WTC11 (cell line): ENCODE results near the gene CTNNA1. TPM values are rescaled to one million over a fixed set of nuclear protein-coding genes. Genes with fewer than 3 reads are reported as not detected.

Experiments used
- ATAC-seq: fragments of 200-7000 bp; cut with Tn5 transposase; 2 replicates; pipeline ENCODE4 v1.10.0; 2021; ENCODE audit warnings: mild to moderate bottlenecking, moderate library complexity
- CTCF ChIA-PET: fragments of 300-600 bp; sonication (Branson Sonifier 250); formaldehyde crosslinking; loops from one replicate; lab custom pipeline; 2021; ENCODE audit warnings: antibody characterized with exemption; lab: Charles Lee
- POLR2A ChIA-PET: fragments of 350-600 bp; sonication (Branson Sonifier 250); formaldehyde crosslinking; loops from one replicate; lab custom pipeline; 2021; ENCODE audit warnings: antibody characterized with exemption; lab: Charles Lee
- DNase-seq: peaks from one replicate; pipeline ENCODE4 v3.0.0; 2021; ENCODE audit warnings: low spot score
- H3K27ac Mint-ChIP-seq: 2 replicates; pipeline ENCODE4 v1.8.0; 2021; ENCODE audit warnings: mixed read lengths
- H3K27me3 Mint-ChIP-seq: 2 replicates; pipeline ENCODE4 v1.8.0; 2021; ENCODE audit warnings: low read depth, mild to moderate bottlenecking, moderate library complexity, mixed read lengths
- H3K36me3 Mint-ChIP-seq: 2 replicates; pipeline ENCODE4 v1.8.0; 2021; ENCODE audit warnings: mixed read lengths
- H3K4me1 Mint-ChIP-seq: 2 replicates; pipeline ENCODE4 v1.8.0; 2022; ENCODE audit warnings: mixed read lengths
- H3K4me3 Mint-ChIP-seq: 2 replicates; pipeline ENCODE4 v1.8.0; 2021; ENCODE audit warnings: mild to moderate bottlenecking, moderate library complexity, mixed read lengths
- H3K9me3 Mint-ChIP-seq: 2 replicates; pipeline ENCODE4 v1.8.0; 2021; ENCODE audit warnings: mixed read lengths
- ATF3 ChIP-seq: sonication (generic); formaldehyde crosslinking; conservative IDR thresholded peaks from 2 replicates; pipeline ENCODE4 v1.8.1; 2022; ENCODE audit warnings: mild to moderate bottlenecking, missing genetic modification reagents
- ESRRA ChIP-seq: sonication (generic); formaldehyde crosslinking; IDR thresholded peaks from 2 replicates; pipeline ENCODE4 v1.8.1; 2022; ENCODE audit warnings: mild to moderate bottlenecking, missing genetic modification reagents, borderline replicate concordance
- GRHL2 ChIP-seq: fragments of 250-450 bp; sonication (Bioruptor Pico); IDR thresholded peaks from 2 replicates; pipeline ENCODE4 v1.8.0; 2022; ENCODE audit warnings: mild to moderate bottlenecking, moderate library complexity; ENCODE audit not compliant: insufficient replicate concordance, severe bottlenecking
- JUN ChIP-seq: sonication (generic); formaldehyde crosslinking; IDR thresholded peaks from 2 replicates; pipeline ENCODE4 v1.8.0; 2023; ENCODE audit warnings: mild to moderate bottlenecking, missing genetic modification reagents
- MAX ChIP-seq: sonication (generic); formaldehyde crosslinking; IDR thresholded peaks from 2 replicates; pipeline ENCODE4 v1.8.0; 2022; ENCODE audit warnings: mild to moderate bottlenecking, missing genetic modification reagents
- MXD4 ChIP-seq: fragments of 250-450 bp; sonication (Bioruptor Pico); IDR thresholded peaks from 2 replicates; pipeline ENCODE4 v1.8.0; 2021; ENCODE audit warnings: mild to moderate bottlenecking, moderate library complexity, borderline replicate concordance
- NR2C2 ChIP-seq: sonication (generic); formaldehyde crosslinking; IDR thresholded peaks from 2 replicates; pipeline ENCODE4 v1.8.0; 2022; ENCODE audit warnings: mild to moderate bottlenecking, missing genetic modification reagents
- NR3C1 ChIP-seq: sonication (generic); formaldehyde crosslinking; conservative IDR thresholded peaks from 2 replicates; pipeline ENCODE4 v1.8.1; 2023; ENCODE audit warnings: low read depth, mild to moderate bottlenecking, missing genetic modification reagents
- PRDM15 ChIP-seq: sonication (generic); formaldehyde crosslinking; IDR thresholded peaks from 2 replicates; pipeline ENCODE4 v1.8.0; 2022; ENCODE audit warnings: missing genetic modification reagents
- PREB ChIP-seq: sonication (generic); formaldehyde crosslinking; IDR thresholded peaks from 2 replicates; pipeline ENCODE4 v1.8.1; 2022; ENCODE audit warnings: mild to moderate bottlenecking, missing genetic modification reagents, moderate library complexity, borderline replicate concordance
- RORB ChIP-seq: fragments of 250-450 bp; sonication (Bioruptor Pico); IDR thresholded peaks from 2 replicates; pipeline ENCODE4 v1.9.0; 2021; ENCODE audit warnings: mild to moderate bottlenecking
- SMAD4 ChIP-seq: sonication (generic); formaldehyde crosslinking; IDR thresholded peaks from 2 replicates; pipeline ENCODE4 v1.8.0; 2022; ENCODE audit warnings: mild to moderate bottlenecking, missing genetic modification reagents
- TCF7 ChIP-seq: sonication (generic); formaldehyde crosslinking; IDR thresholded peaks from 2 replicates; pipeline ENCODE4 v1.8.0; 2022; ENCODE audit warnings: mild to moderate bottlenecking, low read depth, missing genetic modification reagents, moderate library complexity
- ZNF263 ChIP-seq: sonication (generic); formaldehyde crosslinking; IDR thresholded peaks from 2 replicates; pipeline ENCODE4 v1.8.1; 2022; ENCODE audit warnings: low read depth, mild to moderate bottlenecking, moderate library complexity, missing genetic modification reagents
- total RNA-seq: library from RNA; stranded (reverse); gene quantifications from 3 replicates; pipeline ENCODE4 v1.2.3, GENCODE V29; 2021
- TF ChIP-seq, protein P1 (sequence below): sonication (generic); formaldehyde crosslinking; IDR thresholded peaks from 2 replicates; pipeline ENCODE4 v1.8.0; 2023; ENCODE audit warnings: missing genetic modification reagents
- TF ChIP-seq, protein P2 (sequence below): sonication (generic); formaldehyde crosslinking; IDR thresholded peaks from 2 replicates; pipeline ENCODE4 v1.8.0; 2023; ENCODE audit warnings: missing genetic modification reagents, mild to moderate bottlenecking, borderline replicate concordance
- TF ChIP-seq, protein P3 (sequence below): sonication (generic); formaldehyde crosslinking; conservative IDR thresholded peaks from 2 replicates; pipeline ENCODE4 v1.8.1; 2023; ENCODE audit warnings: mild to moderate bottlenecking, low read depth, missing genetic modification reagents, moderate library complexity
- TF ChIP-seq, protein P4 (sequence below): sonication (generic); formaldehyde crosslinking; IDR thresholded peaks from 2 replicates; pipeline ENCODE4 v1.8.0; 2023; ENCODE audit warnings: mild to moderate bottlenecking, missing genetic modification reagents

Gene CTNNA1
- total RNA-seq, 1 experiment from 2014 or later: 309 TPM

GRCh38 chr5:138833080-138833479, 79.9 kb downstream of the CTNNA1 start (continued):
- no peak for TF ChIP-seq PRDM15
- TF ChIP-seq ZNF263: no peak
- no peak for TF ChIP-seq NR3C1 (CRISPR knock-in tag)
- TF ChIP-seq RORB (CRISPR knock-in tag): no peak

DNA sequence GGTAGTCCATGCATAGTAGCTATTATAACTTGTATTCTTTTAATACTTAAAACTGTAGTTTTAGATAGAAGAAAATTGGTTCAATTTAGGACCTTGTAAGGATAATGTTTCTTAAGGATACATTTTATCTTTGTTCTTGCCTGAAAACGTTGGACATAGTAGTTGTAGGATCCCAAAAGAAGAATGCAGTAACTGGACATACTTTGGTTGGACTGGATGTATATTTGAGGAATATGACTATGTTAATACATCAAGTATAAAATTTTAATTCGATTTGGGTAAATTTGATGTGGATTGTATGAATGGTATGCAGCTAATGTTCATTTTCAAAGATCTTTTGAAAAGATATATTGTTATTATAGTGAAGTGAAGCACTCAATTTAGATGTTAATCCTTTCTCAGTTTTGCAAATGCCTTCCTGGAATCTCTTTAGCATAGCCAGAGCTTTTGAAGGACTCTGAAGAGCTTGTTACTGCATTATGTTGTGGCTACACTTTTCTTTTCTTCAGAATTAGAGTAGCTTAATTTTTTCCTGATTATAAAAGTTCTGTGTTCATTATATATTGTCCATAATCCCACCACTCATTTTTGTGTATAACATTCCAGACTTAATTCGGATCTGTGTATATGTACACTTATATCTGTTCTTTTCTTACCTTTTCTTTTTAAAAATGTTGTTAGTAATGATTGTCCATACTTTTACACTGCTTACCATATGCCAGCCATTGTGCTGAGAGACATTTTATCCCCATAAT, 80.7 kb downstream of the CTNNA1 start:
- no peaks in the 10 kb centered on the region for H3K27me3 Mint-ChIP-seq
- peaks cover 87% of the 10 kb centered on the region for H3K4me1 Mint-ChIP-seq
- ChIA-PET POLR2A (interaction anchor here (1.2 kb wide), 1 partner anchor 81 kb away, joined by 3 read pairs; the partner anchor contains the start of gene CTNNA1), CTCF (interaction anchor here (2.8 to 3.7 kb wide), 3 partner anchors 9 to 98 kb away, joined by 12 to 22 read pairs (median 16); no protein-coding TSS in a partner anchor)
- ATAC-seq (peak; percentile 65), DNase-seq (no peak)
- peaks cover 16% of the 10 kb centered on the region for H3K36me3 Mint-ChIP-seq
- peaks cover 8% of the 10 kb centered on the region for H3K9me3 Mint-ChIP-seq
- H3K27ac Mint-ChIP-seq: peak overlapping the region; percentile 98
- peak overlapping the region; percentile 63 for H3K4me3 Mint-ChIP-seq
- TF ChIP-seq TCF7 (CRISPR knock-in tag) (no peak), ATF3 (CRISPR knock-in tag) (no peak), MXD4 (CRISPR knock-in tag) (no peak), GRHL2 (no peak), ESRRA (no peak), MAX (no peak), JUN (CRISPR knock-in tag) (no peak), NR2C2 (CRISPR knock-in tag) (no peak), PREB (CRISPR knock-in tag) (no peak), SMAD4 (CRISPR knock-in tag) (no peak)
- TF ChIP-seq, protein P1, sequence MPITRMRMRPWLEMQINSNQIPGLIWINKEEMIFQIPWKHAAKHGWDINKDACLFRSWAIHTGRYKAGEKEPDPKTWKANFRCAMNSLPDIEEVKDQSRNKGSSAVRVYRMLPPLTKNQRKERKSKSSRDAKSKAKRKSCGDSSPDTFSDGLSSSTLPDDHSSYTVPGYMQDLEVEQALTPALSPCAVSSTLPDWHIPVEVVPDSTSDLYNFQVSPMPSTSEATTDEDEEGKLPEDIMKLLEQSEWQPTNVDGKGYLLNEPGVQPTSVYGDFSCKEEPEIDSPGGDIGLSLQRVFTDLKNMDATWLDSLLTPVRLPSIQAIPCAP (CRISPR knock-in tag): no peak
- TF ChIP-seq, protein P2, sequence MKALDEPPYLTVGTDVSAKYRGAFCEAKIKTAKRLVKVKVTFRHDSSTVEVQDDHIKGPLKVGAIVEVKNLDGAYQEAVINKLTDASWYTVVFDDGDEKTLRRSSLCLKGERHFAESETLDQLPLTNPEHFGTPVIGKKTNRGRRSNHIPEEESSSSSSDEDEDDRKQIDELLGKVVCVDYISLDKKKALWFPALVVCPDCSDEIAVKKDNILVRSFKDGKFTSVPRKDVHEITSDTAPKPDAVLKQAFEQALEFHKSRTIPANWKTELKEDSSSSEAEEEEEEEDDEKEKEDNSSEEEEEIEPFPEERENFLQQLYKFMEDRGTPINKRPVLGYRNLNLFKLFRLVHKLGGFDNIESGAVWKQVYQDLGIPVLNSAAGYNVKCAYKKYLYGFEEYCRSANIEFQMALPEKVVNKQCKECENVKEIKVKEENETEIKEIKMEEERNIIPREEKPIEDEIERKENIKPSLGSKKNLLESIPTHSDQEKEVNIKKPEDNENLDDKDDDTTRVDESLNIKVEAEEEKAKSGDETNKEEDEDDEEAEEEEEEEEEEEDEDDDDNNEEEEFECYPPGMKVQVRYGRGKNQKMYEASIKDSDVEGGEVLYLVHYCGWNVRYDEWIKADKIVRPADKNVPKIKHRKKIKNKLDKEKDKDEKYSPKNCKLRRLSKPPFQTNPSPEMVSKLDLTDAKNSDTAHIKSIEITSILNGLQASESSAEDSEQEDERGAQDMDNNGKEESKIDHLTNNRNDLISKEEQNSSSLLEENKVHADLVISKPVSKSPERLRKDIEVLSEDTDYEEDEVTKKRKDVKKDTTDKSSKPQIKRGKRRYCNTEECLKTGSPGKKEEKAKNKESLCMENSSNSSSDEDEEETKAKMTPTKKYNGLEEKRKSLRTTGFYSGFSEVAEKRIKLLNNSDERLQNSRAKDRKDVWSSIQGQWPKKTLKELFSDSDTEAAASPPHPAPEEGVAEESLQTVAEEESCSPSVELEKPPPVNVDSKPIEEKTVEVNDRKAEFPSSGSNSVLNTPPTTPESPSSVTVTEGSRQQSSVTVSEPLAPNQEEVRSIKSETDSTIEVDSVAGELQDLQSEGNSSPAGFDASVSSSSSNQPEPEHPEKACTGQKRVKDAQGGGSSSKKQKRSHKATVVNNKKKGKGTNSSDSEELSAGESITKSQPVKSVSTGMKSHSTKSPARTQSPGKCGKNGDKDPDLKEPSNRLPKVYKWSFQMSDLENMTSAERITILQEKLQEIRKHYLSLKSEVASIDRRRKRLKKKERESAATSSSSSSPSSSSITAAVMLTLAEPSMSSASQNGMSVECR (CRISPR knock-in tag): no peak
- TF ChIP-seq, protein P3, sequence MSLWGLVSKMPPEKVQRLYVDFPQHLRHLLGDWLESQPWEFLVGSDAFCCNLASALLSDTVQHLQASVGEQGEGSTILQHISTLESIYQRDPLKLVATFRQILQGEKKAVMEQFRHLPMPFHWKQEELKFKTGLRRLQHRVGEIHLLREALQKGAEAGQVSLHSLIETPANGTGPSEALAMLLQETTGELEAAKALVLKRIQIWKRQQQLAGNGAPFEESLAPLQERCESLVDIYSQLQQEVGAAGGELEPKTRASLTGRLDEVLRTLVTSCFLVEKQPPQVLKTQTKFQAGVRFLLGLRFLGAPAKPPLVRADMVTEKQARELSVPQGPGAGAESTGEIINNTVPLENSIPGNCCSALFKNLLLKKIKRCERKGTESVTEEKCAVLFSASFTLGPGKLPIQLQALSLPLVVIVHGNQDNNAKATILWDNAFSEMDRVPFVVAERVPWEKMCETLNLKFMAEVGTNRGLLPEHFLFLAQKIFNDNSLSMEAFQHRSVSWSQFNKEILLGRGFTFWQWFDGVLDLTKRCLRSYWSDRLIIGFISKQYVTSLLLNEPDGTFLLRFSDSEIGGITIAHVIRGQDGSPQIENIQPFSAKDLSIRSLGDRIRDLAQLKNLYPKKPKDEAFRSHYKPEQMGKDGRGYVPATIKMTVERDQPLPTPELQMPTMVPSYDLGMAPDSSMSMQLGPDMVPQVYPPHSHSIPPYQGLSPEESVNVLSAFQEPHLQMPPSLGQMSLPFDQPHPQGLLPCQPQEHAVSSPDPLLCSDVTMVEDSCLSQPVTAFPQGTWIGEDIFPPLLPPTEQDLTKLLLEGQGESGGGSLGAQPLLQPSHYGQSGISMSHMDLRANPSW (CRISPR knock-in tag): no peak
- TF ChIP-seq, protein P4, sequence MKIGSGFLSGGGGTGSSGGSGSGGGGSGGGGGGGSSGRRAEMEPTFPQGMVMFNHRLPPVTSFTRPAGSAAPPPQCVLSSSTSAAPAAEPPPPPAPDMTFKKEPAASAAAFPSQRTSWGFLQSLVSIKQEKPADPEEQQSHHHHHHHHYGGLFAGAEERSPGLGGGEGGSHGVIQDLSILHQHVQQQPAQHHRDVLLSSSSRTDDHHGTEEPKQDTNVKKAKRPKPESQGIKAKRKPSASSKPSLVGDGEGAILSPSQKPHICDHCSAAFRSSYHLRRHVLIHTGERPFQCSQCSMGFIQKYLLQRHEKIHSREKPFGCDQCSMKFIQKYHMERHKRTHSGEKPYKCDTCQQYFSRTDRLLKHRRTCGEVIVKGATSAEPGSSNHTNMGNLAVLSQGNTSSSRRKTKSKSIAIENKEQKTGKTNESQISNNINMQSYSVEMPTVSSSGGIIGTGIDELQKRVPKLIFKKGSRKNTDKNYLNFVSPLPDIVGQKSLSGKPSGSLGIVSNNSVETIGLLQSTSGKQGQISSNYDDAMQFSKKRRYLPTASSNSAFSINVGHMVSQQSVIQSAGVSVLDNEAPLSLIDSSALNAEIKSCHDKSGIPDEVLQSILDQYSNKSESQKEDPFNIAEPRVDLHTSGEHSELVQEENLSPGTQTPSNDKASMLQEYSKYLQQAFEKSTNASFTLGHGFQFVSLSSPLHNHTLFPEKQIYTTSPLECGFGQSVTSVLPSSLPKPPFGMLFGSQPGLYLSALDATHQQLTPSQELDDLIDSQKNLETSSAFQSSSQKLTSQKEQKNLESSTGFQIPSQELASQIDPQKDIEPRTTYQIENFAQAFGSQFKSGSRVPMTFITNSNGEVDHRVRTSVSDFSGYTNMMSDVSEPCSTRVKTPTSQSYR (CRISPR knock-in tag): no peak
